BE2C (cell line): ENCODE measurements around the gene ELMO1.

Experiments used
- DNase-seq: peaks from one replicate; pipeline ENCODE4 v3.0.0-alpha.2; 2020
- H3K27me3 ChIP-seq: fragments of 250-450 bp; sonication (Bioruptor Pico); 2 replicates; pipeline ENCODE4 v1.5.1; 2020; ENCODE audit warnings: mild to moderate bottlenecking
- H3K36me3 ChIP-seq: fragments of 250-450 bp; sonication (Bioruptor Pico); 2 replicates; pipeline ENCODE4 v1.5.1; 2020; ENCODE audit warnings: mild to moderate bottlenecking
- H3K4me1 ChIP-seq: fragments of 250-450 bp; sonication (Bioruptor Pico); 2 replicates; pipeline ENCODE4 v1.5.1; 2020
- H3K4me3 ChIP-seq: 2 replicates; pipeline ENCODE4 v1.5.1; 2011; ENCODE audit warnings: low read depth, low read length
- H3K9me3 ChIP-seq: fragments of 250-450 bp; sonication (Bioruptor Pico); 2 replicates; pipeline ENCODE4 v1.5.1; 2020
- TF ChIP-seq, protein P1 (sequence below): IDR thresholded peaks from 2 replicates; pipeline ENCODE4 v1.5.1; 2012; ENCODE audit warnings: mild to moderate bottlenecking, low read depth, low read length

Gene ELMO1

GRCh38 chr7:36937754-36938563 is 510.7 kb downstream of the ELMO1 start:
- Histone ChIP-seq H3K36me3 (no peaks in the 10 kb centered on the region), H3K4me1 (no peaks in the 10 kb centered on the region), H3K9me3 (peaks cover 9% of the 10 kb centered on the region), H3K4me3 (no peak overlapping the region), H3K27me3 (no peaks in the 10 kb centered on the region)
- TF ChIP-seq, protein P1, sequence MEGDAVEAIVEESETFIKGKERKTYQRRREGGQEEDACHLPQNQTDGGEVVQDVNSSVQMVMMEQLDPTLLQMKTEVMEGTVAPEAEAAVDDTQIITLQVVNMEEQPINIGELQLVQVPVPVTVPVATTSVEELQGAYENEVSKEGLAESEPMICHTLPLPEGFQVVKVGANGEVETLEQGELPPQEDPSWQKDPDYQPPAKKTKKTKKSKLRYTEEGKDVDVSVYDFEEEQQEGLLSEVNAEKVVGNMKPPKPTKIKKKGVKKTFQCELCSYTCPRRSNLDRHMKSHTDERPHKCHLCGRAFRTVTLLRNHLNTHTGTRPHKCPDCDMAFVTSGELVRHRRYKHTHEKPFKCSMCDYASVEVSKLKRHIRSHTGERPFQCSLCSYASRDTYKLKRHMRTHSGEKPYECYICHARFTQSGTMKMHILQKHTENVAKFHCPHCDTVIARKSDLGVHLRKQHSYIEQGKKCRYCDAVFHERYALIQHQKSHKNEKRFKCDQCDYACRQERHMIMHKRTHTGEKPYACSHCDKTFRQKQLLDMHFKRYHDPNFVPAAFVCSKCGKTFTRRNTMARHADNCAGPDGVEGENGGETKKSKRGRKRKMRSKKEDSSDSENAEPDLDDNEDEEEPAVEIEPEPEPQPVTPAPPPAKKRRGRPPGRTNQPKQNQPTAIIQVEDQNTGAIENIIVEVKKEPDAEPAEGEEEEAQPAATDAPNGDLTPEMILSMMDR = peak; percentile 28; the same call in 1 of the 2 replicates
- DNase-seq = no peak

DNA sequence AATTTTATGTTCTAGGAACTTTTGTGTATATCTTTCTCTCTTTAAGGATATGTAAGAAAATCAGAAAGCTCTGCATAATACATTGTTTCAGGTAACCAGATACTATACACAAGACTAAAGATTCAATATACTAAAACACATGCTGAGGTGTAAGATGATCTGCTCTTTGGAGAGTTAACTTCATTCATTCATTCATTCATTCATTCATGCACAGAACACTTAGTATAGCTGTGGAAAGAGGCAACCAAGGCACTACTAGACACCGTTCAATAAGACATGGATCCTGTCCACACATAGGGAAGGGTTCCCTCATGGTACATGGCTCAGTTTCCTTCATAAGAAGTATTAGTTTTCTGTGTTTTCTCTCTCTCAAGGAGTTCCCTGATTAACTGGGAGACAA is 516.8 kb downstream of the ELMO1 start:
- DNase-seq = no peak
- Histone ChIP-seq H3K36me3 (no peaks in the 10 kb centered on the region), H3K27me3 (no peaks in the 10 kb centered on the region), H3K4me1 (no peaks in the 10 kb centered on the region), H3K4me3 (no peak overlapping the region), H3K9me3 (no peaks in the 10 kb centered on the region)
- TF ChIP-seq, protein P1 = no peak

DNA sequence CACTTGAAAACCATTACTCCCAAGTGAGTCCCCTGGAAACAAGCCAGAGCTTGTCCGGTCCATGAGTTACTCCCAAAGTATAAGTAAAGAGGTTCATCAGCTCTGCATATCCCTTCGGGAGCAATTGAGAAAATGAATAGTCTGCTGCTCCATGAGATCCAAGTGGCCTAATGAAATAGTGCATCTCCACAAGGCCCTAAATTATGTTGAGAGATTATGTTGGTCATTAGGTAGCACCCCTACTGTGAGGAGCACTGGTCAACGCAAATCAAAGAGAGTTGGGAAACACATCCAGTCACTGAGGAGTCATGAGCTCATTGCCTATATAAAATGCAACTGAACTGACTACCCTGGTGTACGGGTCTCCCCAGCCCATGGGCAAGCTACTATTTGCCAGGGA is 518.9 kb downstream of the ELMO1 start:
- Histone ChIP-seq H3K4me1 (no peaks in the 10 kb centered on the region), H3K27me3 (no peaks in the 10 kb centered on the region), H3K36me3 (no peaks in the 10 kb centered on the region), H3K4me3 (no peak overlapping the region), H3K9me3 (no peaks in the 10 kb centered on the region)
- TF ChIP-seq, protein P1 = no peak
- no peak for DNase-seq

GRCh38 chr7:36928718-36929117 is 519.9 kb downstream of the ELMO1 start:
- no peaks in the 10 kb centered on the region for H3K36me3 ChIP-seq
- H3K4me1 ChIP-seq = no peaks in the 10 kb centered on the region
- no peak for DNase-seq
- H3K4me3 ChIP-seq = no peak overlapping the region
- no peaks in the 10 kb centered on the region for H3K9me3 ChIP-seq
- TF ChIP-seq, protein P1 = no peak
- no peaks in the 10 kb centered on the region for H3K27me3 ChIP-seq

DNA sequence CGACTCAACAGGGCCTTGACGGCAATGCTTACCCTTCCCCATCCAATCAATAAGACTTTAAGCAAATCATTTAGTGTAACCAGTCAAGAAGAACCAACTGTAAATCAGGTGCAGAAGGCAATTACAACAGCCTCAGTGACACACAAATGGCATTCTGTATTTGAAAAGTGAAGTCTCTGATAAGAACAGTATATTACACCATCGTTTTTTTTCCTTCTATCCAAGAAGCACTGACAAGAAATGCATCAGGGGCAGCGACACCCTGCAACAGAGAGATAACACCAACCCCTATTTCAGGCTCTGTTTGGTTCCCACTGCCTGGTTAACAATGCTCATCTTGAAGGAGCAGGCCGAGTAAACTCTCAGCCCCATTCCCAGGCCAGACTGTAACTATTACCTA is 520.4 kb downstream of the ELMO1 start:
- no peak for DNase-seq
- TF ChIP-seq, protein P1 = no peak
- no peaks in the 10 kb centered on the region for H3K36me3 ChIP-seq
- H3K4me3 ChIP-seq = no peak overlapping the region
- no peaks in the 10 kb centered on the region for H3K4me1 ChIP-seq
- H3K9me3 ChIP-seq = no peaks in the 10 kb centered on the region
- H3K27me3 ChIP-seq = no peaks in the 10 kb centered on the region

DNA sequence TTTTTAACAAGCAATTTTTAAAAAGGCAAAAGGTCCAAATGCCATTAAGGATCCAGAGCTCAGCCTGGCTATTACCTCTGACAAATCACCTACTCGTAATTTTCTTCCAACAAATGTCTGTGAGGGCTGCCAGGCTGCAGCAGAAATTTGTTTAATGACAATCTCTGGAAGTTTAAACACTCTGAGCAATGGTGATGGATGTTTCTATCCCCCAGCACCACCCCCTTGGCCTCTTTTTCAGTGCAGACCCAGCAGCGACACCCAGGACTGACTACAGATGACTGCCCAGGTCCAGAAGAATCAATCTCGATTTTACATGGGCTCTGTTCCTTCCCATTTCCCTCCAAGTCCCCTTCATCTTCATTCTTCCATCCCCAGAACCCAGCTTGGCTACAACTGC is 523.0 kb downstream of the ELMO1 start:
- no peaks in the 10 kb centered on the region for H3K27me3 ChIP-seq
- TF ChIP-seq, protein P1 = no peak
- no peaks in the 10 kb centered on the region for H3K36me3 ChIP-seq
- H3K9me3 ChIP-seq = no peaks in the 10 kb centered on the region
- no peak overlapping the region for H3K4me3 ChIP-seq
- DNase-seq = no peak
- H3K4me1 ChIP-seq = no peaks in the 10 kb centered on the region
